Measurements from ENCODE around the gene P4HA2. TPM values are rescaled to one million over a fixed set of nuclear protein-coding genes. Genes with fewer than 3 reads are reported as not detected.

Gene P4HA2
- total and polyA plus RNA-seq, 2 experiments from 2014 or later: 5.9 to 8.0 TPM

GRCh38 chr5:132221781-132222648 is 5.6 kb downstream of the P4HA2 start:
- Histone ChIP-seq H3K27me3 (ENCODE audit: insufficient read depth) (peaks cover 13% of the 10 kb centered on the region), H3K79me2 (replicated peaks; ENCODE audit: insufficient read depth) (no peaks in the 10 kb centered on the region), H3K4me1 (ENCODE audit: insufficient read depth) (no peaks in the 10 kb centered on the region), H4K20me1 (replicated peaks; ENCODE audit: insufficient read depth) (no peaks in the 10 kb centered on the region), H3K27ac (ENCODE audit: low read depth) (no peak overlapping the region), H3K36me3 (ENCODE audit: insufficient read depth) (no peaks in the 10 kb centered on the region), H2AFZ (no peak overlapping the region), H3K9me2 (ENCODE audit: insufficient read depth) (no peaks in the 10 kb centered on the region), H3K4me3 (no peak overlapping the region), H3K4me2 (no peak overlapping the region), H3F3A (replicated peaks; ENCODE audit: low read depth) (no peaks in the 10 kb centered on the region)
- TF ChIP-seq ZNF462 (CRISPR knock-in tag; IDR thresholded peaks at IDR 0.05) (no peak), EZH2phosphoT487 (IDR thresholded peaks at IDR 0.05; ENCODE audit: unreplicated experiment) (no peak), REST (IDR thresholded peaks at IDR 0.05; ENCODE audit: unreplicated experiment) (no peak), JUNB (IDR thresholded peaks at IDR 0.05; ENCODE audit: unreplicated experiment) (no peak), CTCF (conservative IDR thresholded peaks at IDR 0.05; ENCODE audit: low read depth in 2 of 2) (no peak), ETS1 (IDR thresholded peaks at IDR 0.05) (no peak), EZH2 (IDR thresholded peaks at IDR 0.05; ENCODE audit: low read depth, unreplicated experiment) (no peak), STAT1 (IDR thresholded peaks at IDR 0.05; ENCODE audit: unreplicated experiment) (no peak), POLR2AphosphoS5 (IDR thresholded peaks at IDR 0.05; ENCODE audit: low read depth) (no peak), NANOG (IDR thresholded peaks at IDR 0.05; ENCODE audit: borderline replicate concordance) (no peak), ZNF114 (CRISPR knock-in tag; IDR thresholded peaks at IDR 0.05) (no peak), CREB1 (CRISPR knock-in tag; IDR thresholded peaks at IDR 0.05; ENCODE audit: low read depth) (no peak), ZNF331 (CRISPR knock-in tag; IDR thresholded peaks at IDR 0.05; ENCODE audit: low read depth) (no peak)
- Mint-ChIP-seq H3K9me3 (no peaks in the 10 kb centered on the region), H3K4me1 (peaks cover 9% of the 10 kb centered on the region), H3K36me3 (ENCODE audit: low read depth) (no peaks in the 10 kb centered on the region), H3K27me3 (ENCODE audit: insufficient read depth, low read depth, poor library complexity) (peaks cover 20% of the 10 kb centered on the region), H3K4me3 (no peak overlapping the region), H3K27ac (no peak overlapping the region)
- no peak for DNase-seq (ENCODE audit: low spot score)
- ATAC-seq: no peak

Measured in GM23338 (cell line).